GM12872 (cell line): ENCODE measurements around the gene KRTAP5-6.

Experiments used
- CTCF ChIP-seq: IDR thresholded peaks from 3 replicates; pipeline ENCODE4 v1.5.1; 2011; ENCODE audit warnings: low read depth, mild to moderate bottlenecking, low read length, moderate library complexity; ENCODE audit not compliant: insufficient read depth

Gene KRTAP5-6

GRCh38 chr11:1706634-1707400 lies 9.8 kb downstream of the KRTAP5-6 start:
- no peak for TF ChIP-seq CTCF

- no peak for TF ChIP-seq CTCF
These were observed 10.8 kb downstream of the KRTAP5-6 start for GRCh38 chr11:1707751-1708150.

- no peak for TF ChIP-seq CTCF
These were observed 11.7 kb downstream of the KRTAP5-6 start for GRCh38 chr11:1708716-1709115.

GRCh38 chr11:1714908-1715885 lies 18.2 kb downstream of the KRTAP5-6 start:
- no peak for TF ChIP-seq CTCF

GRCh38 chr11:1717745-1718144 lies 20.8 kb downstream of the KRTAP5-6 start:
- TF ChIP-seq CTCF = no peak

GRCh38 chr11:1718326-1718725 lies 21.3 kb downstream of the KRTAP5-6 start:
- TF ChIP-seq CTCF = no peak

- TF ChIP-seq CTCF = no peak
These were observed 22.8 kb downstream of the KRTAP5-6 start for GRCh38 chr11:1719781-1720180.
